Retinal pigment epithelial cell (primary cell): ENCODE measurements around the gene SAMD13.

Experiments
- DNase-seq: peaks from one replicate; pipeline ENCODE4 v3.0.0-alpha.2; 2010; ENCODE audit warnings: low read depth
- H3K4me3 ChIP-seq: 2 replicates; pipeline ENCODE4 v1.5.1; 2011; ENCODE audit warnings: mild to moderate bottlenecking, low read length, control low read depth, moderate library complexity
- CTCF ChIP-seq: conservative IDR thresholded peaks from 2 replicates; pipeline ENCODE4 v1.5.1; 2011; ENCODE audit warnings: low read depth, low read length, control low read depth, inconsistent platforms

SAMD13 gene

GRCh38 chr1:84330125-84330984, 28.8 kb downstream of the SAMD13 start:
- TF ChIP-seq CTCF: no peak
- no peak for DNase-seq
- H3K4me3 ChIP-seq: no peak overlapping the region

GRCh38 chr1:84339503-84339902, 38.0 kb downstream of the SAMD13 start:
- no peak for DNase-seq
- no peak overlapping the region for H3K4me3 ChIP-seq
- TF ChIP-seq CTCF: no peak

- no peak for DNase-seq
- no peak overlapping the region for H3K4me3 ChIP-seq
- TF ChIP-seq CTCF: no peak
Measured at GRCh38 chr1:84344286-84344685, 42.8 kb downstream of the SAMD13 start.

GRCh38 chr1:84345220-84345619, 43.7 kb downstream of the SAMD13 start:
- DNase-seq: no peak
- TF ChIP-seq CTCF: no peak
- H3K4me3 ChIP-seq: no peak overlapping the region

- H3K4me3 ChIP-seq: no peak overlapping the region
- no peak for DNase-seq
- TF ChIP-seq CTCF: no peak
Measured at GRCh38 chr1:84347271-84347931, 45.9 kb downstream of the SAMD13 start.

GRCh38 chr1:84347932-84348555, 46.5 kb downstream of the SAMD13 start:
- no peak for DNase-seq
- no peak overlapping the region for H3K4me3 ChIP-seq
- no peak for TF ChIP-seq CTCF
